ENCODE data around the gene CRHR1. TPM values are rescaled to one million over a fixed set of nuclear protein-coding genes. Genes with fewer than 3 reads are reported as not detected.

Gene CRHR1
- total RNA-seq, 4 donors from 2014 or later, result 0.25 to 3.7 (median 1.5) TPM

DNA sequence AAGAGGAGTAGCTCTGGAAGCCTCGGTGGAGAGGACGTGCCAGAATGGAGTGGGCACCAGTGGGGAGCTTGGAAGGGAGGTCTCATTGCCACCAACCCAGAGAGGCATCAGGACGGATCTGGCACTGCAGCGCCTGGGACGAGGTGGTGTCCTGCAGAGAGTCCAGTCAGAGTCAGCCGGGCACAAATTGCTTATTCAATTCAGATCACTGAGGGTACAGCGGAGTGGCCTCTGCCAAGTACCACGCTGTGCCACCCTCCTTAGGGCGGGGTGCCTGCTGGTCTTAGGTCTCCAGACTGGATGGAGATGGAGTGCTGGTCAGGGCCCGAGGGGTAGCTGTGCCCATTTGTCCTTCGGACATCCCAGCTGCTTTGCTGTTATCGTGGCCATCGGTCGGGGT lies 41.7 kb downstream of the CRHR1 start:
- TF ChIP-seq, protein P1, sequence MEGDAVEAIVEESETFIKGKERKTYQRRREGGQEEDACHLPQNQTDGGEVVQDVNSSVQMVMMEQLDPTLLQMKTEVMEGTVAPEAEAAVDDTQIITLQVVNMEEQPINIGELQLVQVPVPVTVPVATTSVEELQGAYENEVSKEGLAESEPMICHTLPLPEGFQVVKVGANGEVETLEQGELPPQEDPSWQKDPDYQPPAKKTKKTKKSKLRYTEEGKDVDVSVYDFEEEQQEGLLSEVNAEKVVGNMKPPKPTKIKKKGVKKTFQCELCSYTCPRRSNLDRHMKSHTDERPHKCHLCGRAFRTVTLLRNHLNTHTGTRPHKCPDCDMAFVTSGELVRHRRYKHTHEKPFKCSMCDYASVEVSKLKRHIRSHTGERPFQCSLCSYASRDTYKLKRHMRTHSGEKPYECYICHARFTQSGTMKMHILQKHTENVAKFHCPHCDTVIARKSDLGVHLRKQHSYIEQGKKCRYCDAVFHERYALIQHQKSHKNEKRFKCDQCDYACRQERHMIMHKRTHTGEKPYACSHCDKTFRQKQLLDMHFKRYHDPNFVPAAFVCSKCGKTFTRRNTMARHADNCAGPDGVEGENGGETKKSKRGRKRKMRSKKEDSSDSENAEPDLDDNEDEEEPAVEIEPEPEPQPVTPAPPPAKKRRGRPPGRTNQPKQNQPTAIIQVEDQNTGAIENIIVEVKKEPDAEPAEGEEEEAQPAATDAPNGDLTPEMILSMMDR (IDR thresholded peaks at IDR 0.05), result no peak
- no peak for TF ChIP-seq POLR2A (IDR thresholded peaks at IDR 0.05)
- no peak overlapping the region for H3K4me3 ChIP-seq (ENCODE audit: low read depth, poor library complexity, severe bottlenecking)
- 91 to 93% methylated on average over 14 of the region's 14 CpGs for WGBS, 2 donors
- no peak for DNase-seq (ENCODE audit: low spot score in 2 of 2)
- intact Hi-C loops (cut with DNase I; ENCODE audit: low total_unique reads), result loop anchor here (5.0 to 10.0 kb wide), 2 partner anchors 91 to 178 kb away; no protein-coding TSS in a partner anchor

DNA sequence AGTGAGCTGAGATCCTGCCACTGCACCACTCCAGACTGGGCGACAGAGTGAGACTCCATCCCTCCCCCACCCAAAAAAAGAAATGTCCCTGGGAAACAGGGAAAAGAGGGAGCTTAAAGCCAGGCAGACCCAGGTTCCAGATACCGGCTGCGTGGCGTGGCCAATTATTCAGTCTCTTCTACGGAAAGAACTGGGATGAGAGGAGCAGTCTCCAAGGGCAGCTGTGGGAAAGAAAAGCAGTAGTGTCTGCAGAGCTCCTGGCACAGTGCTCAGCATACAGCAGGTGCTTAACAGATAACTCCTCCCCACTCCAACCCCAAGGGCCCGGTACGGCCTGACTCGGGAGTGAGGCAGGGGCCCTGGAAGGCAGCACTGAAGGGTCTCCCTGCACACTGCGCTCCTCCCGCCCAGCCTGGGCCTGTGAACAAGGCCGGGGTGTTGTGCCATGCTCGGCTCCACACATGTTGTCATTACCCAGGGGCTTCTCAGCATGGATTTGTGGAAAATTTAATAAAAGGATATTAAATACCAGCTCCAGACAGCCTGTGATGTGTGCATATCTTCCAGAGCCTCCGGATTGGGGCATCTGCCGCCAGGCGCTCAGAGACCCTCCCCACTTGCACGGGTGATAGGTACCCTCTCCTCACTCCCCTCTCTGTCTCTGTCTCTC lies 42.9 kb downstream of the CRHR1 start:
- no peak for DNase-seq (ENCODE audit: low spot score in 2 of 2)
- TF ChIP-seq POLR2A (IDR thresholded peaks at IDR 0.05), result no peak
- TF ChIP-seq, protein P1 (IDR thresholded peaks at IDR 0.05), result no peak
- 81 to 91% methylated on average over 16 of the region's 16 CpGs for WGBS, 2 donors
- intact Hi-C loops (cut with DNase I; ENCODE audit: low total_unique reads), result loop anchor here (5.0 to 10.0 kb wide), 2 partner anchors 92 to 180 kb away; no protein-coding TSS in a partner anchor
- no peak overlapping the region for H3K4me3 ChIP-seq (ENCODE audit: low read depth, poor library complexity, severe bottlenecking)

DNA sequence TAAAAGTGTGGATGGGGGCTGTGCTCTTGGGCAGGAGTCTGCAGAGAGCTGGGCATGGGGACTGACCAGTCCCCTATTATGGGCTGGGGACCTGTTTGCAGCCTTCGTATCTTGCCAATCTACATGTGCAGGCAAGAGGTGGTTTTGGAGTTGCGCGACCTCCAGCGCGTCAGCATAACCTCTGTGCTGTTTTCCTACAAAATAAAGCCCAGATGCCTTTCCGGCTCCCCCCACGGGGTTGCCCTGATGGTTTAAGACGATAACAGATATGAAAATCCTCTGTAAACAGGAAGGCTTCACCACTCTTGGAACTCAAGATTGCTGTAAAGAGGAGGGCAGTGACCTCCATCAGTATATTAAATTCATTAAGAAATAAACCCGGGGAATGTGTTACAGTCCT lies 44.1 kb downstream of the CRHR1 start:
- H3K4me3 ChIP-seq (ENCODE audit: low read depth, poor library complexity, severe bottlenecking), result no peak overlapping the region
- 74 to 82% methylated on average over 9 of the region's 9 CpGs for WGBS, 2 donors
- DNase-seq (ENCODE audit: low spot score in 2 of 2), result no peak
- TF ChIP-seq, protein P1 (IDR thresholded peaks at IDR 0.05), result no peak
- TF ChIP-seq POLR2A (IDR thresholded peaks at IDR 0.05), result no peak
- intact Hi-C loops (cut with DNase I; ENCODE audit: low total_unique reads), result loop anchor here (5.0 to 10.0 kb wide), 2 partner anchors 93 to 181 kb away; no protein-coding TSS in a partner anchor

DNA sequence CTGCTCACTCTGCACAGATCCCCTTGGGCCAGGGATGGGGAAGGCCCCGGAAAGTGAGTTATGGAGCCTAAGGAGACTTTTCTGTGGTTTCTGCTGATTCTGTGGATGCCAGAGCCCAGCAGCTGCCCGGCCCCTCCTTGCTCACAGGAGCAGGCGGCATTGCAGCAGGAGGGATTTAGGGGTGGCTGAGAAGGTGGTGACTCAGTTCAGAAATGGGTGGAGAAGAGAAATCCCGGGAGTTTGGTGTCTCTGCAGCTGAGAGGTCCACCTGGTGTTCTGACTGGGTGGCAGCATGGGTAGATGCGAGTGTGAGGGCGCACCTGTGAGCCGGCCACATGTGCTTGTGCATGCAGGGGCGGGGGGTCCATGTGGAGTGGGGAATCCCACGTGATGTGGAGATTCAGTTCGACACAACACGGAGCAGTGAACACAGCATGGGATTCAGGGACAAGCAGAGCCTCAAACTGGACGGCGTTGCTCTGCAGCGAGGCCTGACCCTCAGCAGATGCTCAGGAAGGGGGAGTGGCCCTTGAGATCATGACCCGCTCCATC lies 44.5 kb downstream of the CRHR1 start:
- 69 to 73% methylated on average over 13 to 15 of the region's 15 CpGs for WGBS, 2 donors
- DNase-seq (ENCODE audit: low spot score in 2 of 2), result no peak

DNA sequence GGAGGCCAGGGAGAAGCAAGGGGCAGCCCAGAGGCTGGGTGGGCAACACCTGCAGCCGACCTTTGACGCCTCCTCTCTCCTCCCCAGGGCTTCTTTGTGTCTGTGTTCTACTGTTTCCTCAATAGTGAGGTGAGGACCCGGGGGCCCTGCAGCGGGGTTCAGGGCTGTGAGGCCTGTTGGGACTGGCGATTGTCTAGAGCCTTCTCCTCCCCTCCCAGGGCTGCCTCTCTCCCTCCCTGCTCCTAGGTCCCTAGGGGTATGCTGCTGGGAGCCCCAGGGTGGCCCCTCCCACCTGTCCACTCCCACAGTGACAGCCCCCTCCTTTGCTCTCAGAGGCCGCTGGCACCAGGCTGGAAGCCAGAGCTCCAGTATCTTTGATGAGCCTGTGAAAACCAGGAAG lies 49.8 kb downstream of the CRHR1 start:
- TF ChIP-seq, protein P1 (IDR thresholded peaks at IDR 0.05), result no peak
- no peak for TF ChIP-seq POLR2A (IDR thresholded peaks at IDR 0.05)
- no peak overlapping the region for H3K4me3 ChIP-seq (ENCODE audit: low read depth, poor library complexity, severe bottlenecking)
- intact Hi-C loops (cut with DNase I; ENCODE audit: low total_unique reads), result no loop called here
- WGBS, 2 donors, result 53 to 57% methylated on average over 6 of the region's 6 CpGs
- no peak for DNase-seq (ENCODE audit: low spot score in 2 of 2)

More for the DNA sequence above, 44.5 kb downstream of the CRHR1 start:
- intact Hi-C loops (cut with DNase I; ENCODE audit: low total_unique reads), result loop anchor here (5.0 to 10.0 kb wide), 2 partner anchors 94 to 181 kb away; no protein-coding TSS in a partner anchor
- no peak overlapping the region for H3K4me3 ChIP-seq (ENCODE audit: low read depth, poor library complexity, severe bottlenecking)
- no peak for TF ChIP-seq POLR2A (IDR thresholded peaks at IDR 0.05)
- TF ChIP-seq, protein P1 (IDR thresholded peaks at IDR 0.05), result no peak

Data from lower leg skin (tissue), 4 donors.